Mesothelial cell of epicardium (in vitro differentiated cells): ENCODE results near the gene DCLK1. TPM values are rescaled to one million over a fixed set of nuclear protein-coding genes. Genes with fewer than 3 reads are reported as not detected.
"Not testable (repeated sequence)": the region's sequence is repeated elsewhere in the genome, so short reads cannot be mapped to it uniquely, and the experiment has no call there.

ENCODE experiments used
- DNase-seq, 2 experiments: peaks; one replicate each; pipeline ENCODE4 v3.0.0; 2021; ENCODE audit warnings: low spot score in 2 of 2; ENCODE audit not compliant: unreplicated experiment in 2 of 2
- H3K27ac Mint-ChIP-seq: 2 replicates; pipeline ENCODE4 v1.8.0; 2021; ENCODE audit warnings: mixed read lengths
- H3K27me3 Mint-ChIP-seq: 2 replicates; pipeline ENCODE4 v1.8.0; 2021; ENCODE audit warnings: low read depth, mixed read lengths
- H3K36me3 Mint-ChIP-seq: 2 replicates; pipeline ENCODE4 v1.8.0; 2021; ENCODE audit warnings: mixed read lengths
- H3K4me1 Mint-ChIP-seq: 2 replicates; pipeline ENCODE4 v1.8.0; 2021; ENCODE audit warnings: mixed read lengths
- H3K4me3 Mint-ChIP-seq: 2 replicates; pipeline ENCODE4 v1.8.0; 2021; ENCODE audit warnings: mild to moderate bottlenecking, moderate library complexity, mixed read lengths
- H3K9me3 Mint-ChIP-seq: 2 replicates; pipeline ENCODE4 v1.8.0; 2021; ENCODE audit warnings: mixed read lengths
- total RNA-seq: library from RNA; stranded (reverse); gene quantifications from 3 replicates; pipeline ENCODE4 v1.2.1, GENCODE V29; 2021
- TF ChIP-seq, protein P1 (sequence below): fragments of 200-600 bp; sonication (generic); IDR thresholded peaks from one replicate; pipeline ENCODE4 v1.5.0; 2021; ENCODE audit warnings: antibody characterized with exemption; ENCODE audit not compliant: unreplicated experiment

The DCLK1 gene
- total RNA-seq, 1 donor from 2014 or later, result 21.7 TPM

DNA sequence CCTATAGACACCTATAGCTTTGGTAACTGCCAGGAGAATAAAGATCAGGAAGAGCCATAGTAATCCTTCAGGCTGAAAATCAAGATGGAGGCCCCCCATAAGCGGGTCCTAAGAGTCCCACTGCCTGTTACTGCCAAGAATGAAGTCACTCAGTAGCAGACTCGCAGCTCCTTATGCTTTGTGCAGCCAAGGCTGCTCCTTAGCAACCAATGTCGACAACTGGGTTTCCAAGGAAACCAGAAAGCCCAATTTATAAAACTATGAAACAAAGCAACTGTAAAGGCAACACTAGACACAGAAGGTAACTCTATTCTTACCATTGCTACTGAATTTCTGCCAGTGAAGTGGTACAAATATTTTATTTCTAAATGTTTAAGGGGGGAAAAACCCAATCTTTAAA, 56.5 kb downstream of the DCLK1 start:
- peaks cover 9% of the 10 kb centered on the region for H3K9me3 Mint-ChIP-seq
- peaks cover 5% of the 10 kb centered on the region for H3K36me3 Mint-ChIP-seq
- H3K27me3 Mint-ChIP-seq, result no peaks in the 10 kb centered on the region
- H3K4me3 Mint-ChIP-seq, result no peak overlapping the region
- peaks cover 31% of the 10 kb centered on the region for H3K4me1 Mint-ChIP-seq
- DNase-seq, result no peak
- no peak overlapping the region for H3K27ac Mint-ChIP-seq
- TF ChIP-seq, protein P1, sequence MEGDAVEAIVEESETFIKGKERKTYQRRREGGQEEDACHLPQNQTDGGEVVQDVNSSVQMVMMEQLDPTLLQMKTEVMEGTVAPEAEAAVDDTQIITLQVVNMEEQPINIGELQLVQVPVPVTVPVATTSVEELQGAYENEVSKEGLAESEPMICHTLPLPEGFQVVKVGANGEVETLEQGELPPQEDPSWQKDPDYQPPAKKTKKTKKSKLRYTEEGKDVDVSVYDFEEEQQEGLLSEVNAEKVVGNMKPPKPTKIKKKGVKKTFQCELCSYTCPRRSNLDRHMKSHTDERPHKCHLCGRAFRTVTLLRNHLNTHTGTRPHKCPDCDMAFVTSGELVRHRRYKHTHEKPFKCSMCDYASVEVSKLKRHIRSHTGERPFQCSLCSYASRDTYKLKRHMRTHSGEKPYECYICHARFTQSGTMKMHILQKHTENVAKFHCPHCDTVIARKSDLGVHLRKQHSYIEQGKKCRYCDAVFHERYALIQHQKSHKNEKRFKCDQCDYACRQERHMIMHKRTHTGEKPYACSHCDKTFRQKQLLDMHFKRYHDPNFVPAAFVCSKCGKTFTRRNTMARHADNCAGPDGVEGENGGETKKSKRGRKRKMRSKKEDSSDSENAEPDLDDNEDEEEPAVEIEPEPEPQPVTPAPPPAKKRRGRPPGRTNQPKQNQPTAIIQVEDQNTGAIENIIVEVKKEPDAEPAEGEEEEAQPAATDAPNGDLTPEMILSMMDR, result no peak

DNA sequence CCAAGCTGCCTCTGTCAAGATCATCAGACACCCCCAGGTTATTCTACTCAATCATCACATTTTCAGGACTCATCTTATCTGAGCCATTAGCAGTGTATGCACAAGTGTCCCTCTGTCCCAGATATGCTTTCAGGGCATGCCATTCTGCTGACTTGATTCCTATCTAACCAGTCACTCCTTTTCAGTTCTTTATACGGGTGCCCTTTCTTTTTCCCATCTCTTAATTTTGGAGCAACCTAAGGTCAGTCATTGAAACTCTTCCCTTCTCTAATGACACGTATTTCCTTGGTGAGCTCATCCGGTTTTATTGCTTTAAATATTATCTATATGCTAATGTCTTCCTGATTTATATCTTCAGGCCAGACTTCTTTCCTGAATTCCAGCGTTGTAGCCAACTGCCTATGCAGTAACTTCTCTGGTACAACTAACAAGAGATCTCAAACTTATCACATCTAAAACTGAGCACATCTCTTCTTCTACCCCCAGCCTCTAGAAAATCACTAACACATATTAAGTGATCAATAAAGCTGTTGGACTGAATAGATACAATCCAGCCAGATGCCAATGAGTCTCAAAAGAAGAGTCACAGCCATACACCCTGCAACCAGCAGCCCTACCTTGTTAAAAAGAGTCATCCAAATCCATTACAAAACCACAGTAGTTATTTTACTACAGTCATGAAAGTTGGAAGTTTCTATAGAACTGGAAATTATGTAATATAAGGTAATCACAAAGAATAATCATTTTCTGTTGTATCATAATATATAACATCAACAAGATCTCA, 58.8 kb downstream of the DCLK1 start:
- Mint-ChIP-seq H3K27me3 (no peaks in the 10 kb centered on the region), H3K27ac (peak overlapping the region; percentile 0), H3K36me3 (no peaks in the 10 kb centered on the region), H3K4me1 (peaks cover 47% of the 10 kb centered on the region), H3K9me3 (peaks cover 5% of the 10 kb centered on the region), H3K4me3 (no peak overlapping the region)
- DNase-seq, result no peak
- TF ChIP-seq, protein P1, result no peak

DNA sequence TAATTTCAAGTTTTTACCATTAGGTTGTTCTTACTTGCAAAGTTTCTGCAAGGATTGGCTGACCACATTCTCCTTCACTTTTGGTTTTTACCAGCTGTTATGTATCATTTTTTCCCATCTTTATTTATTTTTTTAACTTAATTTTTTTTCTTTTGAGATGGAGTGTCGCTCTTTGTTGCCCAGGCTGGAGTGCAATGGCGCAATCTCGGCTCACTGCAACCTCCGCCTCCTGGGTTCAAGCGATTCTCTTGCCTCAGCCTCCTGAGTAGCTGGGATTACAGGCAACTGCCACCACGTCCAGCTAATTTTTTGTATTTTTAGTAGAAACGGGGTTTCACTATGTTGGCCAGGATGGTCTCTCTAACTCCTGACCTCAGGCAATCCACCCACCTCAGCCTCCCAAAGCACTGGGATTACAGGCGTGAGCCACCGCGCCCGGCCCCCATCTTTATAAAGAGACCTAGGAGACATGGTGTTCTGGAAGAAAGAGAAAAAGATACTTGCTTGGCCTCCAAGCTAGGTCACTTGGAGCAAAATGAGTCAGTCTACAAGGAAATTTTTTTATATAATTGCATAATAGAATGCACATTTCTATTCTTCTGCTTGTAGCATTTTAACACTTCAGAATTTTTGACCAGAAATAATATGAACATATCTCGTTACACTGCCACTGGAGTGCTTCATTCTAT, 60.5 kb downstream of the DCLK1 start:
- H3K36me3 Mint-ChIP-seq, H3K9me3 Mint-ChIP-seq, H3K27ac Mint-ChIP-seq, H3K4me3 Mint-ChIP-seq, H3K27me3 Mint-ChIP-seq, DNase-seq: not testable (repeated sequence)
- H3K4me1 Mint-ChIP-seq, result peaks cover 47% of the 10 kb centered on the region

DNA sequence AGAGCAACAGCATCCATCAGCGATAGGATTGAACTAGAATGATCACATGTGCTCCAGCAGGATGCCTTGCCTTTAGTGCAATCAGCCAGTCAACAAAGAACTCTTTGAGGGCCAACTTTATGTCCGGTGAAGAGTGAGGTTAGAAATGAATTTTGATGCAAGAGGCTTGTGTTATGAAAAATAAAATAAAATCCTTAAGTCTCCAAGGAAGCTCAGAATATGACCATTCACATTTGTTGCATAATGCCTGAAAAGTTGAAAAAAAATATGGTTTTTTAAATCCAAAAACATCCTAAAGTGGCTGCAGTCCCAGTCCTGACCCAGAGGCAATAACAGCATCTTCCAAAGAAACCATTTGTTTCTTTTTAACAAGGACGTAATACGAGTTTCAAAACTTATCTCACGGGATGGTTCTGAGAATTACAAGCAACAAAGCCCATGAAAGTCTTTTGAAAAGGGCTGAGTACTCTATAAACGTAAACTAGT, 61.3 kb downstream of the DCLK1 start:
- H3K4me3 Mint-ChIP-seq, result no peak overlapping the region
- peaks cover 44% of the 10 kb centered on the region for H3K4me1 Mint-ChIP-seq
- DNase-seq, result no peak
- peaks cover 3% of the 10 kb centered on the region for H3K36me3 Mint-ChIP-seq
- peaks cover 9% of the 10 kb centered on the region for H3K9me3 Mint-ChIP-seq
- no peak overlapping the region for H3K27ac Mint-ChIP-seq
- TF ChIP-seq, protein P1, result no peak
- no peaks in the 10 kb centered on the region for H3K27me3 Mint-ChIP-seq

DNA sequence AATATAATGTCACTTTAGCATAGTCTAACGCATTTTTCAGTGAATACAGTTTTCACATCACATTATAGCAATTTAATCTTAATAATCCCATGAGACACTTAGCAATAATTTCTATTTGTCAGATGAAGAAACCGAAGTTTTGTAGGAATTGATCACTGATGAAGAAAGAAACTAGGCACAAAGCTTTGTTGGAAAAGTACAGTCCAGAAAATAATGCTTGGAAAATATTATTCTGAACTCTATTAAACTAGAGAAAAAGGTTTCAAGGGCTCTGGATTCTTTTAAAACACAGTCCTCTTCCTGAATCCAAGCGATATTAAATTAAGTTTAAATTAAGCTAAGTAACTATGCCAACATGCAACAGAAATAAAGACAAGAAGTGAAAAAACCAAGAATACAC, 62.2 kb downstream of the DCLK1 start:
- TF ChIP-seq, protein P1, result no peak
- peaks cover 3% of the 10 kb centered on the region for H3K36me3 Mint-ChIP-seq
- peaks cover 44% of the 10 kb centered on the region for H3K4me1 Mint-ChIP-seq
- no peak overlapping the region for H3K4me3 Mint-ChIP-seq
- DNase-seq, result no peak
- no peaks in the 10 kb centered on the region for H3K27me3 Mint-ChIP-seq
- H3K9me3 Mint-ChIP-seq, result peaks cover 9% of the 10 kb centered on the region
- H3K27ac Mint-ChIP-seq, result no peak overlapping the region

DNA sequence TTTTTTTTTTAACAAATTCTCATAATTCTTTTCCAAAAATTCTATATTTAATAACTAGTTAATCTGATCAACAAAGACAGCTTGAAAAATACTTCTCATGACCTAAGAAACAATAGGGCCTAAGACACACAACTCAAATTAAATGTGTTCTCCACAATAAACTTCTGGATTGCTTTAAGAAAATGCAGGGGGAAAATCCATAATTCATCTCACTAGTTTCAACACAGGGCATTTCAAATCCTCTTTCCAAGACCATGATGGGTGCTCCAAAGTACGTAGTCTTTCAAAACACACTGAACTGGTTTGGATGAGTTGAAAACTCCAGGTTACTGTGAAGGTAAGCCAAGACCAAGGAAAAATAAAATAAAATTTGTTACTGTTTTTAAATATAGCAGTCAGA, 62.6 kb downstream of the DCLK1 start:
- Mint-ChIP-seq H3K9me3 (peaks cover 8% of the 10 kb centered on the region), H3K4me3 (no peak overlapping the region), H3K4me1 (peaks cover 47% of the 10 kb centered on the region), H3K36me3 (peaks cover 3% of the 10 kb centered on the region), H3K27me3 (no peaks in the 10 kb centered on the region), H3K27ac (peak overlapping the region; percentile 64)
- DNase-seq, result no peak
- TF ChIP-seq, protein P1, result no peak
